WTC11 (cell line): ENCODE data around the gene UCK2. TPM values are rescaled to one million over a fixed set of nuclear protein-coding genes. Genes with fewer than 3 reads are reported as not detected.

Source experiments
- ATAC-seq: fragments of 200-7000 bp; cut with Tn5 transposase; 2 replicates; pipeline ENCODE4 v1.10.0; 2021; ENCODE audit warnings: mild to moderate bottlenecking, moderate library complexity
- CTCF ChIA-PET: fragments of 300-600 bp; sonication (Branson Sonifier 250); formaldehyde crosslinking; loops from one replicate; lab custom pipeline; 2021; ENCODE audit warnings: antibody characterized with exemption; lab: Charles Lee
- POLR2A ChIA-PET: fragments of 350-600 bp; sonication (Branson Sonifier 250); formaldehyde crosslinking; loops from one replicate; lab custom pipeline; 2021; ENCODE audit warnings: antibody characterized with exemption; lab: Charles Lee
- DNase-seq: peaks from one replicate; pipeline ENCODE4 v3.0.0; 2021; ENCODE audit warnings: low spot score
- H3K27ac Mint-ChIP-seq: 2 replicates; pipeline ENCODE4 v1.8.0; 2021; ENCODE audit warnings: mixed read lengths
- H3K27me3 Mint-ChIP-seq: 2 replicates; pipeline ENCODE4 v1.8.0; 2021; ENCODE audit warnings: low read depth, mild to moderate bottlenecking, moderate library complexity, mixed read lengths
- H3K36me3 Mint-ChIP-seq: 2 replicates; pipeline ENCODE4 v1.8.0; 2021; ENCODE audit warnings: mixed read lengths
- H3K4me1 Mint-ChIP-seq: 2 replicates; pipeline ENCODE4 v1.8.0; 2022; ENCODE audit warnings: mixed read lengths
- H3K4me3 Mint-ChIP-seq: 2 replicates; pipeline ENCODE4 v1.8.0; 2021; ENCODE audit warnings: mild to moderate bottlenecking, moderate library complexity, mixed read lengths
- H3K9me3 Mint-ChIP-seq: 2 replicates; pipeline ENCODE4 v1.8.0; 2021; ENCODE audit warnings: mixed read lengths
- CBFB ChIP-seq: sonication (generic); formaldehyde crosslinking; IDR thresholded peaks from 2 replicates; pipeline ENCODE4 v1.8.1; 2022; ENCODE audit warnings: mild to moderate bottlenecking, low read depth, missing genetic modification reagents
- FOXJ3 ChIP-seq: sonication (generic); formaldehyde crosslinking; IDR thresholded peaks from 2 replicates; pipeline ENCODE4 v1.9.0; 2021; ENCODE audit warnings: missing genetic modification reagents, mild to moderate bottlenecking, borderline replicate concordance
- GABPB1 ChIP-seq: sonication (generic); formaldehyde crosslinking; IDR thresholded peaks from 2 replicates; pipeline ENCODE4 v1.8.1; 2023; ENCODE audit warnings: mild to moderate bottlenecking, missing genetic modification reagents
- JAZF1 ChIP-seq: fragments of 250-450 bp; sonication (Bioruptor Pico); IDR thresholded peaks from 2 replicates; pipeline ENCODE4 v1.9.0; 2021; ENCODE audit warnings: moderate library complexity, mild to moderate bottlenecking, inconsistent platforms
- JUN ChIP-seq: sonication (generic); formaldehyde crosslinking; IDR thresholded peaks from 2 replicates; pipeline ENCODE4 v1.8.0; 2023; ENCODE audit warnings: mild to moderate bottlenecking, missing genetic modification reagents
- MYBL2 ChIP-seq: sonication (generic); formaldehyde crosslinking; IDR thresholded peaks from 2 replicates; pipeline ENCODE4 v1.8.1; 2023; ENCODE audit warnings: mild to moderate bottlenecking, moderate library complexity, missing genetic modification reagents
- NFE2L1 ChIP-seq: sonication (generic); formaldehyde crosslinking; IDR thresholded peaks from 2 replicates; pipeline ENCODE4 v1.8.1; 2023; ENCODE audit warnings: missing genetic modification reagents
- NR3C1 ChIP-seq: sonication (generic); formaldehyde crosslinking; conservative IDR thresholded peaks from 2 replicates; pipeline ENCODE4 v1.8.1; 2023; ENCODE audit warnings: low read depth, mild to moderate bottlenecking, missing genetic modification reagents
- SMAD3 ChIP-seq: sonication (generic); formaldehyde crosslinking; IDR thresholded peaks from 2 replicates; pipeline ENCODE4 v1.8.0; 2022; ENCODE audit warnings: missing genetic modification reagents, mild to moderate bottlenecking, borderline replicate concordance
- SP1 ChIP-seq: sonication (generic); formaldehyde crosslinking; conservative IDR thresholded peaks from 2 replicates; pipeline ENCODE4 v1.8.1; 2022; ENCODE audit warnings: missing genetic modification reagents
- ZNF121 ChIP-seq: sonication (generic); formaldehyde crosslinking; IDR thresholded peaks from 2 replicates; pipeline ENCODE4 v1.8.0; 2023; ENCODE audit warnings: missing genetic modification reagents
- ZNF423 ChIP-seq: fragments of 250-450 bp; sonication (Bioruptor Pico); IDR thresholded peaks from 2 replicates; pipeline ENCODE4 v2.1.2; 2022; ENCODE audit warnings: mild to moderate bottlenecking, moderate library complexity
- total RNA-seq: library from RNA; stranded (reverse); gene quantifications from 3 replicates; pipeline ENCODE4 v1.2.3, GENCODE V29; 2021
- TF ChIP-seq, protein P1 (sequence below): sonication (generic); formaldehyde crosslinking; IDR thresholded peaks from 2 replicates; pipeline ENCODE4 v1.8.0; 2022; ENCODE audit warnings: mild to moderate bottlenecking, missing genetic modification reagents
- TF ChIP-seq, protein P2 (sequence below): fragments of 250-450 bp; sonication (Bioruptor Pico); conservative IDR thresholded peaks from 2 replicates; pipeline ENCODE4 v1.9.0; 2021; ENCODE audit warnings: mild to moderate bottlenecking
- TF ChIP-seq, protein P3 (sequence below): sonication (generic); formaldehyde crosslinking; IDR thresholded peaks from 2 replicates; pipeline ENCODE4 v1.8.0; 2022; ENCODE audit warnings: missing genetic modification reagents

UCK2 gene
- total RNA-seq, 1 experiment from 2014 or later = 85.7 TPM

DNA sequence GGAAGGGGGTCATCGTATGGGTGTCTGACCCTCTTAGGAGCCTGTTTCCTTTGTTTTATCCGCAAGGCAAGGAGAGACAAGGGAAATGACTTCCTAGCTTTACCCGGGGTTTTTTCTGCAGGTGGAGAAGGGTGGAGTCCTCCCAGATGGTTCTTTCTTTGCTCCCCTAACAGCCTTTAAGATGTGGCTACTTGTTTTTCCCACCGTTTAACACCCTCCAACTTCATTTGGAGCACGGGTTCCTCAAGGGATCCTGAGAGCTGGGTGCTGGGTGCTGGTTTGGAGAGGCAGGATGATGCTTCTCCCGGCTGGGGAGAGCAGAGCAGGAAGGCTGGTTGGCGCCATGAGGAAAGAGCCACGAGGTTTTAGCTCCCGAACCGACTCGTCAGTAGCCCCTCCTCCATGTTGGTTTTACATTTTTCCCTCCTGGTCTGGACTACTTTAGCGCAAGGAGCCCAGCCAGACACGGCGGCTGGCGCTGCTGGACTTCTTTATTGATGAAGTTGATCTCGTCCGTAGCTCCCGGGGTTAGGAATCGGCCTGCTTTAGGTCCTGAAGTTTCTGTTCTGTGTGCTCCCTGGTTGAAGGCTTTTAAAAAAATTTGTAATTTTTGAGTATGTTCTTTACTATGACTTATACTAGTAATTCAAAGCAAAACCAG, 1.4 kb downstream of the UCK2 start:
- peak; percentile 51 for DNase-seq
- Mint-ChIP-seq H3K36me3 (peaks cover 11% of the 10 kb centered on the region), H3K4me3 (peak overlapping the region; percentile 88), H3K27ac (peak overlapping the region; percentile 98), H3K9me3 (0 out of 2 replicates have a peak, but pooled peaks cover 3% of the 10 kb centered on the region), H3K27me3 (no peaks in the 10 kb centered on the region), H3K4me1 (peaks cover 41% of the 10 kb centered on the region)
- TF ChIP-seq NFE2L1 (CRISPR knock-in tag) (peak; percentile 39; the same call in 1 of the 2 replicates), MYBL2 (CRISPR knock-in tag) (0 out of 2 replicates have a peak, but pooled peaks have one; percentile 34), SP1 (CRISPR knock-in tag) (peak; percentile 48; the same call in 1 of the 2 replicates), SMAD3 (0 out of 2 replicates have a peak, but pooled peaks have one; percentile 11), ZNF423 (CRISPR knock-in tag) (no peak)
- TF ChIP-seq, protein P1, sequence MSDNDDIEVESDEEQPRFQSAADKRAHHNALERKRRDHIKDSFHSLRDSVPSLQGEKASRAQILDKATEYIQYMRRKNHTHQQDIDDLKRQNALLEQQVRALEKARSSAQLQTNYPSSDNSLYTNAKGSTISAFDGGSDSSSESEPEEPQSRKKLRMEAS = peak; percentile 63; the same call in 1 of the 2 replicates
- ChIA-PET CTCF (interaction anchor here (0.6 to 1.5 kb wide), 4 partner anchors 13 to 227 kb away, joined by 3 to 4 read pairs (median 3); no protein-coding TSS in a partner anchor), POLR2A (interaction anchor here (0.5 to 1.8 kb wide), 5 partner anchors 10 to 237 kb away, joined by 3 to 5 read pairs (median 5); partner anchors contain the start of gene TMCO1)
- peak; percentile 33 for ATAC-seq

GRCh38 chr1:165829888-165830287, 2.5 kb downstream of the UCK2 start:
- H3K36me3 Mint-ChIP-seq = peaks cover 11% of the 10 kb centered on the region
- CTCF ChIA-PET = interaction anchor here (0.6 to 1.5 kb wide), 2 partner anchors 39 to 42 kb away, joined by 3 to 4 read pairs; no protein-coding TSS in a partner anchor
- DNase-seq (no peak), ATAC-seq (no peak)
- H3K4me3 Mint-ChIP-seq = peak overlapping the region; percentile 88
- peaks cover 48% of the 10 kb centered on the region for H3K4me1 Mint-ChIP-seq
- no peak overlapping the region for H3K27ac Mint-ChIP-seq
- H3K27me3 Mint-ChIP-seq = no peaks in the 10 kb centered on the region
- H3K9me3 Mint-ChIP-seq = 0 out of 2 replicates have a peak, but pooled peaks cover 3% of the 10 kb centered on the region
- POLR2A ChIA-PET = no interaction called here
- TF ChIP-seq ZNF121 (CRISPR knock-in tag) (peak; percentile 78; the same call in 1 of the 2 replicates), JAZF1 (CRISPR knock-in tag) (no peak)
- TF ChIP-seq, protein P2, sequence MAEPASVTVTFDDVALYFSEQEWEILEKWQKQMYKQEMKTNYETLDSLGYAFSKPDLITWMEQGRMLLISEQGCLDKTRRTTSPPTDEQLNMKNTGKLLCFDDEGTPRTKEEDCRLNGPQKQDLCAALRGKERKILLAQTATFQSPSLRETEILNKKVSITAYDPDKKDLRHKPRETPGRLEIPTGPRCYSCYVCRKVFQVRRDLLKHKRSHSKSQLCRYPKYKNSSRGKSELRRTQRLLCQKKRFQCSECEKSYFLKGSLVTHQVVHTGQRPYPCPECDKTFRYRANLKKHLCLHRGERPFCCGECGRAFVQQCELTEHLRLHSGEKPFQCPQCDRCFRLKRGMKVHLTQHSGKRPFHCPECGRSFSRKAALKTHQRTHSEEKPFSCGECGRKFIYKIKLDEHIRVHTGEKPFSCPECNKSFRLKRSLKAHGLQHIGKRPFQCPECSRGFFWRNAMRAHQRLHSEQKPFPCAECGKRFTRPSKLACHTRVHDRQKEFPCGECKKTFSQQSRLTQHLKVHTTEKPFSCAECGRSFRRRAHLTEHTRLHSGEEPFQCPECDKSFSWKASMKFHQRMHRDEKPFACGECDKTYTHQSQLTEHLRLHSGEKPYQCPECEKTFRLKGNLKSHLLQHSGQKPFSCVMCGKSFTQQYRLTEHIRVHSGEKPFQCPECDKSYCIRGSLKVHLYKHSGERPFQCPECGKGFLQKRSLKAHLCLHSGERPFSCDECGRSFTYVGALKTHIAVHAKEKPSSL (CRISPR knock-in tag) = no peak

DNA sequence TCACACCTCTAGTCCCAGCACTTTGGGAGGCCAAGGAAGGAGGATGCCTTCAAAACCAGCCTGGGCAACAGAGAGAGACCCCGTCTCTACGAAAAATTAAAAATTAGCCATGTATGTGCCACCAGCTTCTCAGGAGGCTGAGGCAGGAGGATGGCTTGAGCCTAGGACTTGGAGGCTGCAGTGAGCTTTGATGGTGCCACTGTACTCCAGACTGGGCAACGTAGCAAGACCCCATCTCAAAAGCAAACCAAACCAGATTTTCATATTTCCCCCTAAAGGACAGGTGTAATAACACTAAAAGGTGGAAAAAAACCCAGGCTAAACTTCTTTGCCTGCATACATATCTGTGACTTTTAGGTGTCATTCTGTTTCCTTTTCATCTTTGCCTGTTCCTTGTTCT, 3.7 kb downstream of the UCK2 start:
- H3K27me3 Mint-ChIP-seq = no peaks in the 10 kb centered on the region
- H3K36me3 Mint-ChIP-seq = peaks cover 11% of the 10 kb centered on the region
- peaks cover 53% of the 10 kb centered on the region for H3K4me1 Mint-ChIP-seq
- ChIA-PET CTCF (no interaction called here), POLR2A (no interaction called here)
- H3K4me3 Mint-ChIP-seq = no peak overlapping the region
- DNase-seq (no peak), ATAC-seq (no peak)
- 0 out of 2 replicates have a peak, but pooled peaks cover 3% of the 10 kb centered on the region for H3K9me3 Mint-ChIP-seq
- TF ChIP-seq NR3C1 (no peak), JUN (CRISPR knock-in tag) (no peak), CBFB (no peak), JAZF1 (CRISPR knock-in tag) (no peak), ZNF121 (CRISPR knock-in tag) (peak; percentile 97), FOXJ3 (no peak), GABPB1 (CRISPR knock-in tag) (no peak)
- TF ChIP-seq, protein P3, sequence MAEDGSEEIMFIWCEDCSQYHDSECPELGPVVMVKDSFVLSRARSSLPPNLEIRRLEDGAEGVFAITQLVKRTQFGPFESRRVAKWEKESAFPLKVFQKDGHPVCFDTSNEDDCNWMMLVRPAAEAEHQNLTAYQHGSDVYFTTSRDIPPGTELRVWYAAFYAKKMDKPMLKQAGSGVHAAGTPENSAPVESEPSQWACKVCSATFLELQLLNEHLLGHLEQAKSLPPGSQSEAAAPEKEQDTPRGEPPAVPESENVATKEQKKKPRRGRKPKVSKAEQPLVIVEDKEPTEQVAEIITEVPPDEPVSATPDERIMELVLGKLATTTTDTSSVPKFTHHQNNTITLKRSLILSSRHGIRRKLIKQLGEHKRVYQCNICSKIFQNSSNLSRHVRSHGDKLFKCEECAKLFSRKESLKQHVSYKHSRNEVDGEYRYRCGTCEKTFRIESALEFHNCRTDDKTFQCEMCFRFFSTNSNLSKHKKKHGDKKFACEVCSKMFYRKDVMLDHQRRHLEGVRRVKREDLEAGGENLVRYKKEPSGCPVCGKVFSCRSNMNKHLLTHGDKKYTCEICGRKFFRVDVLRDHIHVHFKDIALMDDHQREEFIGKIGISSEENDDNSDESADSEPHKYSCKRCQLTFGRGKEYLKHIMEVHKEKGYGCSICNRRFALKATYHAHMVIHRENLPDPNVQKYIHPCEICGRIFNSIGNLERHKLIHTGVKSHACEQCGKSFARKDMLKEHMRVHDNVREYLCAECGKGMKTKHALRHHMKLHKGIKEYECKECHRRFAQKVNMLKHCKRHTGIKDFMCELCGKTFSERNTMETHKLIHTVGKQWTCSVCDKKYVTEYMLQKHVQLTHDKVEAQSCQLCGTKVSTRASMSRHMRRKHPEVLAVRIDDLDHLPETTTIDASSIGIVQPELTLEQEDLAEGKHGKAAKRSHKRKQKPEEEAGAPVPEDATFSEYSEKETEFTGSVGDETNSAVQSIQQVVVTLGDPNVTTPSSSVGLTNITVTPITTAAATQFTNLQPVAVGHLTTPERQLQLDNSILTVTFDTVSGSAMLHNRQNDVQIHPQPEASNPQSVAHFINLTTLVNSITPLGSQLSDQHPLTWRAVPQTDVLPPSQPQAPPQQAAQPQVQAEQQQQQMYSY (CRISPR knock-in tag) = no peak
- no peak overlapping the region for H3K27ac Mint-ChIP-seq
